Measurements from ENCODE around the gene G6PC1.
"Not testable (repeated sequence)": the region's sequence is repeated elsewhere in the genome, so short reads cannot be mapped to it uniquely, and the experiment has no call there.

Gene G6PC1

GRCh38 chr17:42879596-42879985 lies 21.0 kb upstream of the G6PC1 start:
- H3K9me3 Mint-ChIP-seq, result no peaks in the 10 kb centered on the region
- no peak overlapping the region for H3K4me3 Mint-ChIP-seq
- no peak for DNase-seq
- H3K27me3 Mint-ChIP-seq (ENCODE audit: low read depth, poor library complexity), result peaks cover 67% of the 10 kb centered on the region
- H3K36me3 Mint-ChIP-seq (ENCODE audit: low read depth), result no peaks in the 10 kb centered on the region
- H3K4me1 Mint-ChIP-seq, result peaks cover 16% of the 10 kb centered on the region
- TF ChIP-seq, protein P1, sequence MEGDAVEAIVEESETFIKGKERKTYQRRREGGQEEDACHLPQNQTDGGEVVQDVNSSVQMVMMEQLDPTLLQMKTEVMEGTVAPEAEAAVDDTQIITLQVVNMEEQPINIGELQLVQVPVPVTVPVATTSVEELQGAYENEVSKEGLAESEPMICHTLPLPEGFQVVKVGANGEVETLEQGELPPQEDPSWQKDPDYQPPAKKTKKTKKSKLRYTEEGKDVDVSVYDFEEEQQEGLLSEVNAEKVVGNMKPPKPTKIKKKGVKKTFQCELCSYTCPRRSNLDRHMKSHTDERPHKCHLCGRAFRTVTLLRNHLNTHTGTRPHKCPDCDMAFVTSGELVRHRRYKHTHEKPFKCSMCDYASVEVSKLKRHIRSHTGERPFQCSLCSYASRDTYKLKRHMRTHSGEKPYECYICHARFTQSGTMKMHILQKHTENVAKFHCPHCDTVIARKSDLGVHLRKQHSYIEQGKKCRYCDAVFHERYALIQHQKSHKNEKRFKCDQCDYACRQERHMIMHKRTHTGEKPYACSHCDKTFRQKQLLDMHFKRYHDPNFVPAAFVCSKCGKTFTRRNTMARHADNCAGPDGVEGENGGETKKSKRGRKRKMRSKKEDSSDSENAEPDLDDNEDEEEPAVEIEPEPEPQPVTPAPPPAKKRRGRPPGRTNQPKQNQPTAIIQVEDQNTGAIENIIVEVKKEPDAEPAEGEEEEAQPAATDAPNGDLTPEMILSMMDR (IDR thresholded peaks at IDR 0.05), result no peak
- H3K27ac Mint-ChIP-seq, result no peak overlapping the region

GRCh38 chr17:42880776-42881310 lies 19.8 kb upstream of the G6PC1 start:
- DNase-seq, result no peak
- H3K27me3 Mint-ChIP-seq (ENCODE audit: low read depth, poor library complexity), result peaks cover 57% of the 10 kb centered on the region
- H3K4me1 Mint-ChIP-seq, result peaks cover 16% of the 10 kb centered on the region
- H3K27ac Mint-ChIP-seq, result no peak overlapping the region
- H3K9me3 Mint-ChIP-seq, result no peaks in the 10 kb centered on the region
- H3K36me3 Mint-ChIP-seq (ENCODE audit: low read depth), result no peaks in the 10 kb centered on the region
- TF ChIP-seq, protein P1 (IDR thresholded peaks at IDR 0.05), result no peak
- no peak overlapping the region for H3K4me3 Mint-ChIP-seq

DNA sequence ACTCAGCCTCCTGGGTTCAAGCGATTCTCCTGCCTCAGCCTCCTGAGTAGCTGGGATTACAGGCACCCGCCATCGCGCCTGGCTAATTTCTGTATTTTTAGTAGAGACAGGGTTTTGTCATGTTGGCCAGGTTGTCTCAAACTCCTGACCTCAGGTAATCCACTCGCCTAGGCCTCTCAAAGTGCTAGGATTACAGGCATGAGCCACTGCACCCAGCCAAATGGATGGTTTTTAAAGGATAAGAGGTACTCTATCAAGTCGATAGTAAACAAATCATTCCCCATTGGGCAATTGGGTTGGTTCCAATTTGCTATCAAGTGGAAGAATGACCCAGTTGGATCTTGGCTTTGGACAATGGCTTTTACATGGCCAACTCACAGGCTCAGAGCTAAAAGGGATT lies 18.9 kb upstream of the G6PC1 start:
- not testable (repeated sequence) for H3K27ac Mint-ChIP-seq

DNA sequence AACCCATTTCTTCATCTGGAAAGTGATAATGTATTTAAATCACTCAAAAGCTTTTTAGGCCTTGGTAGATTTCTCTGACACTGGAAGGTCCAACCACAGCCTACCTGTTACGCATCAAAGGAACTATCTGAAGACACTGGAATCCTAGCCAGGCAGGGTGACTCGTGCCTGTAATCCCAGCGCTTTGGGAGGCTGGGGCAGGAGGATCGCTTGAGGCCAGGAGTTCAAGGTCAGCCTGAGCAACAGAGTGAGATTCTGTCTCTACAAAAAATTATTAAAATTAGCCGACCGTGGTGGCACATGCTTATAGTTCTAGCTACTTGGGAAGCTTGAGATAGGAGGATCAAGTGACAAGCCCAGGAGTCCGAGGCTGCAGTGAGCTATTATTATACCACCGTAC lies 18.4 kb upstream of the G6PC1 start:
- H3K4me3 Mint-ChIP-seq, result no peak overlapping the region
- no peaks in the 10 kb centered on the region for H3K36me3 Mint-ChIP-seq (ENCODE audit: low read depth)
- TF ChIP-seq, protein P1 (IDR thresholded peaks at IDR 0.05), result no peak
- DNase-seq, result no peak
- H3K27ac Mint-ChIP-seq, result no peak overlapping the region
- peaks cover 24% of the 10 kb centered on the region for H3K4me1 Mint-ChIP-seq
- H3K9me3 Mint-ChIP-seq, result no peaks in the 10 kb centered on the region
- peaks cover 53% of the 10 kb centered on the region for H3K27me3 Mint-ChIP-seq (ENCODE audit: low read depth, poor library complexity)

More for the DNA sequence above, 18.9 kb upstream of the G6PC1 start:
- Mint-ChIP-seq H3K4me1 (peaks cover 19% of the 10 kb centered on the region), H3K27me3 (ENCODE audit: low read depth, poor library complexity) (peaks cover 58% of the 10 kb centered on the region)
- not testable (repeated sequence) for H3K9me3 Mint-ChIP-seq; H3K36me3 Mint-ChIP-seq (ENCODE audit: low read depth); DNase-seq; H3K4me3 Mint-ChIP-seq

- Mint-ChIP-seq H3K4me3 (no peak overlapping the region), H3K9me3 (no peaks in the 10 kb centered on the region), H3K27me3 (ENCODE audit: low read depth, poor library complexity) (peaks cover 35% of the 10 kb centered on the region), H3K36me3 (ENCODE audit: low read depth) (no peaks in the 10 kb centered on the region), H3K27ac (peak overlapping the region; percentile 42), H3K4me1 (peaks cover 20% of the 10 kb centered on the region)
- TF ChIP-seq, protein P1 (IDR thresholded peaks at IDR 0.05), result no peak
- DNase-seq, result no peak
These were observed 16.6 kb upstream of the G6PC1 start for GRCh38 chr17:42883802-42884558.

DNA sequence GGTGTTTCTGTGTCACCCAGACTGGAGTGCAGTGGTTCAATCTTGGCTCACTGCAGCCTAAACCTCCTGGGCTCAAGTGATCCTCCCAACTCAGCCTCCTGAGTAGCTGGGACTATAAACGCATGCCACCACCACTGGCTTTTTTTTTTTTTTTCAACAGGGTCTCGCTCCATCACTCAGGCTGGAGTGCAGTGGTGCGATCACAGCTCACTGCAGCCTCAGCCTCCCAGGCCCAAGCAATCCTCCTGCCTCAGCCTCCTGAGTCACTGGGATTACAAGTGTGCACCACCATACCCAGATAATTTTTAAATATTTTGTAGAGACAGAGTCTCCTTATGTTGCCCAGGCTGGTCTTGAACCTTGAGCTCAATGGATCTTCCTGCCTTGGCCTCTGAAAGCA lies 14.8 kb upstream of the G6PC1 start:
- not testable (repeated sequence) for DNase-seq, H3K9me3 Mint-ChIP-seq
- H3K4me1 Mint-ChIP-seq, result peaks cover 29% of the 10 kb centered on the region

More for the DNA sequence above, 14.8 kb upstream of the G6PC1 start:
- not testable (repeated sequence) for H3K4me3 Mint-ChIP-seq; H3K27ac Mint-ChIP-seq; H3K36me3 Mint-ChIP-seq (ENCODE audit: low read depth)
- H3K27me3 Mint-ChIP-seq (ENCODE audit: low read depth, poor library complexity), result peaks cover 20% of the 10 kb centered on the region
